Measurements from ENCODE around the gene ZNF391. TPM values are rescaled to one million over a fixed set of nuclear protein-coding genes. Genes with fewer than 3 reads are reported as not detected.

Gene ZNF391
- total and polyA plus RNA-seq, 2 donors (not counting 3 experiments of a cell fraction or from before 2014, with no cell fraction given), result 0.17 to 0.42 TPM

DNA sequence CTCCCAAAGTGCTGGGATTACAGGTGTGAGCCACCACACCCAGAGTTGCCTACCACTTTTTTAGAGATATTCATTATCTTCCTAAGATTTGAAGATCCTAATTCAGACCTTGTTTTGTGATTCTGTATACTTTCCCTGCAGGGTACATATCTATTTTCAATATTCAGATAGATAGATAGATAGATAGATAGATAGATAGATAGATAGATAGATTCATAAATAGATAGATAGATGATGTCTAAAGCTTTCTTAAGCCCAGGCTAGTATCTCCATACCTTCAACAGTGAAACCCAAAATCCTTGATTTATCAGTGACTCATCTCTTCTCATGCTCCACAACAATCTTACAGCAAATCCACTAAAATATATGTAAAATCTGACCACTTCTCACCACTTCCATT is 30.8 kb downstream of the ZNF391 start:
- no TSS peak for BruUV-seq (replicated peaks)
- Histone ChIP-seq H4K20me1 (replicated peaks; ENCODE audit: control insufficient read depth, extremely low read depth, insufficient read depth, low read length) (no peaks in the 10 kb centered on the region), H2AFZ (ENCODE audit: low read depth, low read length) (no peak overlapping the region), H3K27ac (ENCODE audit: insufficient read depth, low read depth, low read length) (no peak overlapping the region), H3K27me3 (ENCODE audit: control insufficient read depth in 2 of 2, insufficient read depth in 2 of 2, low read length in 2 of 2) (no peaks in the 10 kb centered on the region), H3K36me3 (ENCODE audit: control insufficient read depth in 2 of 2, extremely low read depth in 1 of 2, insufficient read depth in 2 of 2, low read length in 2 of 2) (no peaks in the 10 kb centered on the region), H3K9me1 (replicated peaks; ENCODE audit: control insufficient read depth, extremely low read depth, insufficient read depth, low read length) (no peaks in the 10 kb centered on the region), H3K9ac (replicated peaks; ENCODE audit: extremely low read depth, insufficient read depth, low read length) (no peak overlapping the region), H3K79me2 (ENCODE audit: control insufficient read depth, insufficient read depth, low read length) (no peaks in the 10 kb centered on the region), H3K4me2 (ENCODE audit: insufficient read depth, low read length) (no peak overlapping the region), H3K9me3 (replicated peaks; ENCODE audit: control insufficient read depth, insufficient read depth, low read length) (no peaks in the 10 kb centered on the region), H3K4me1 (ENCODE audit: control insufficient read depth, extremely low read depth, insufficient read depth, low read length) (no peaks in the 10 kb centered on the region), H3K4me3 (replicated peaks in 1 of 3; ENCODE audit: insufficient read depth in 1 of 3, low read depth in 1 of 3, low read length in 3 of 3) (no peak overlapping the region)
- TF ChIP-seq FOS (IDR thresholded peaks at IDR 0.05; ENCODE audit: borderline replicate concordance, insufficient read depth, low read length) (no peak), JUN (IDR thresholded peaks at IDR 0.05; ENCODE audit: borderline replicate concordance, insufficient read depth, insufficient read length, low read depth) (no peak), POLR2AphosphoS5 (IDR thresholded peaks at IDR 0.05; ENCODE audit: insufficient read depth, low read depth, low read length) (no peak), EZH2 (IDR thresholded peaks at IDR 0.05; ENCODE audit: borderline replicate concordance, low read depth, low read length, severe bottlenecking) (no peak), GATA2 (IDR thresholded peaks at IDR 0.05; ENCODE audit: insufficient read depth, insufficient read length, low read depth, low read length) (no peak), POLR2A (IDR thresholded peaks at IDR 0.05; ENCODE audit: low read depth, low read length) (no peak), MYC (IDR thresholded peaks at IDR 0.05; ENCODE audit: low read depth, low read length) (no peak)
- TF ChIP-seq, protein P1, sequence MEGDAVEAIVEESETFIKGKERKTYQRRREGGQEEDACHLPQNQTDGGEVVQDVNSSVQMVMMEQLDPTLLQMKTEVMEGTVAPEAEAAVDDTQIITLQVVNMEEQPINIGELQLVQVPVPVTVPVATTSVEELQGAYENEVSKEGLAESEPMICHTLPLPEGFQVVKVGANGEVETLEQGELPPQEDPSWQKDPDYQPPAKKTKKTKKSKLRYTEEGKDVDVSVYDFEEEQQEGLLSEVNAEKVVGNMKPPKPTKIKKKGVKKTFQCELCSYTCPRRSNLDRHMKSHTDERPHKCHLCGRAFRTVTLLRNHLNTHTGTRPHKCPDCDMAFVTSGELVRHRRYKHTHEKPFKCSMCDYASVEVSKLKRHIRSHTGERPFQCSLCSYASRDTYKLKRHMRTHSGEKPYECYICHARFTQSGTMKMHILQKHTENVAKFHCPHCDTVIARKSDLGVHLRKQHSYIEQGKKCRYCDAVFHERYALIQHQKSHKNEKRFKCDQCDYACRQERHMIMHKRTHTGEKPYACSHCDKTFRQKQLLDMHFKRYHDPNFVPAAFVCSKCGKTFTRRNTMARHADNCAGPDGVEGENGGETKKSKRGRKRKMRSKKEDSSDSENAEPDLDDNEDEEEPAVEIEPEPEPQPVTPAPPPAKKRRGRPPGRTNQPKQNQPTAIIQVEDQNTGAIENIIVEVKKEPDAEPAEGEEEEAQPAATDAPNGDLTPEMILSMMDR (IDR thresholded peaks at IDR 0.05; ENCODE audit: extremely low read depth in 1 of 2, insufficient read depth in 1 of 2, low read depth in 1 of 2, low read length in 2 of 2), result no peak
- TF ChIP-seq, protein P2, sequence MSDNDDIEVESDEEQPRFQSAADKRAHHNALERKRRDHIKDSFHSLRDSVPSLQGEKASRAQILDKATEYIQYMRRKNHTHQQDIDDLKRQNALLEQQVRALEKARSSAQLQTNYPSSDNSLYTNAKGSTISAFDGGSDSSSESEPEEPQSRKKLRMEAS (IDR thresholded peaks at IDR 0.05; ENCODE audit: insufficient read depth, insufficient read length), result no peak
- ChIA-PET CTCF (no interaction called here), POLR2A (no interaction called here)
- dilution Hi-C loops (cut with MboI; ENCODE audit: extremely low pct_ligation_motif_present, low sequenced_read_pairs) (no loop called here), intact Hi-C loops (cut with micrococcal nuclease) (no loop called here)
- no peak for DNase-seq (ENCODE audit: low read depth, low spot score)
- FAIRE-seq, result no peak
